PFSK-1 (cell line): ENCODE measurements around the gene SCN1A.

Source experiments
- FOXP2 ChIP-seq: optimal IDR thresholded peaks from 2 replicates; pipeline ENCODE3; 2011; ENCODE audit warnings: borderline replicate concordance, control low read depth, inconsistent platforms; ENCODE audit not compliant: insufficient read depth; ENCODE audit errors: extremely low read length, extremely low read depth
- POLR2AphosphoS5 ChIP-seq: IDR thresholded peaks from 2 replicates; pipeline ENCODE4 v1.6.1; 2012; ENCODE audit warnings: low read depth, mild to moderate bottlenecking, control low read depth, low read length, moderate library complexity
- REST ChIP-seq, 2 experiments: IDR thresholded peaks; 2 replicates each; pipeline versions ENCODE4 v1.6.1 to v1.8.0; 2011 to 2012; ENCODE audit warnings: low read depth in 2 of 2, low read length in 2 of 2, control low read depth in 1 of 2, inconsistent platforms in 1 of 2, mild to moderate bottlenecking in 1 of 2, moderate library complexity in 1 of 2; ENCODE audit not compliant: insufficient read depth in 1 of 2
- SIN3A ChIP-seq: IDR thresholded peaks from 2 replicates; pipeline ENCODE4 v1.6.1; 2012; ENCODE audit warnings: mild to moderate bottlenecking, low read length, moderate library complexity, borderline replicate concordance; ENCODE audit not compliant: insufficient read depth
- TAF1 ChIP-seq: IDR thresholded peaks from 2 replicates; pipeline ENCODE4 v1.6.1; 2012; ENCODE audit warnings: low read length, control low read depth, borderline replicate concordance; ENCODE audit not compliant: insufficient read depth

SCN1A gene

GRCh38 chr2:166057370-166058164 is 70.3 kb downstream of the SCN1A start:
- no peak for TF ChIP-seq SIN3A
- no peak for TF ChIP-seq REST (IDR thresholded peaks at IDR 0.05; ENCODE audit: insufficient read depth in 1 of 2, low read depth in 2 of 2, low read length in 2 of 2)
- no peak for TF ChIP-seq TAF1
- TF ChIP-seq POLR2AphosphoS5 = no peak
- no peak for TF ChIP-seq FOXP2

- no peak for TF ChIP-seq TAF1
- no peak for TF ChIP-seq REST (IDR thresholded peaks at IDR 0.05; ENCODE audit: insufficient read depth in 1 of 2, low read depth in 2 of 2, low read length in 2 of 2)
- TF ChIP-seq FOXP2 = no peak
- TF ChIP-seq SIN3A = no peak
- no peak for TF ChIP-seq POLR2AphosphoS5
Observed at GRCh38 chr2:166044853-166045483, 82.9 kb downstream of the SCN1A start.

GRCh38 chr2:166042768-166043390 is 84.9 kb downstream of the SCN1A start:
- no peak for TF ChIP-seq SIN3A
- TF ChIP-seq REST (IDR thresholded peaks at IDR 0.05; ENCODE audit: insufficient read depth in 1 of 2, low read depth in 2 of 2, low read length in 2 of 2) = no peak
- TF ChIP-seq FOXP2 = no peak

- TF ChIP-seq TAF1 (no peak), FOXP2 (no peak), POLR2AphosphoS5 (no peak), SIN3A (no peak), REST (IDR thresholded peaks at IDR 0.05; ENCODE audit: insufficient read depth in 1 of 2, low read depth in 2 of 2, low read length in 2 of 2) (no peak)
Observed at GRCh38 chr2:166042356-166042755, 85.5 kb downstream of the SCN1A start.
